Astrocyte of the cerebellum (primary cell): ENCODE measurements around the gene CEBPB.
"Not testable (repeated sequence)": the region's sequence is repeated elsewhere in the genome, so short reads cannot be mapped to it uniquely, and the experiment has no call there.

ENCODE experiments used
- DNase-seq: peaks from one replicate; pipeline ENCODE4 v3.0.0-alpha.2; 2011; ENCODE audit warnings: low read depth
- H3K4me3 ChIP-seq: 2 replicates; pipeline ENCODE4 v1.5.1; 2011; ENCODE audit warnings: mild to moderate bottlenecking, low read depth, low read length, moderate library complexity
- CTCF ChIP-seq: IDR thresholded peaks from 2 replicates; pipeline ENCODE4 v1.5.1; 2012; ENCODE audit warnings: low read length, low read depth, moderate library complexity, mild to moderate bottlenecking; ENCODE audit errors: missing control alignments
- in situ Hi-C: cut with HindIII; loops from 2 replicates; pipeline ENCODE4 v1.10.0; 2017; ENCODE audit warnings: low sequenced_read_pairs

Gene CEBPB

DNA sequence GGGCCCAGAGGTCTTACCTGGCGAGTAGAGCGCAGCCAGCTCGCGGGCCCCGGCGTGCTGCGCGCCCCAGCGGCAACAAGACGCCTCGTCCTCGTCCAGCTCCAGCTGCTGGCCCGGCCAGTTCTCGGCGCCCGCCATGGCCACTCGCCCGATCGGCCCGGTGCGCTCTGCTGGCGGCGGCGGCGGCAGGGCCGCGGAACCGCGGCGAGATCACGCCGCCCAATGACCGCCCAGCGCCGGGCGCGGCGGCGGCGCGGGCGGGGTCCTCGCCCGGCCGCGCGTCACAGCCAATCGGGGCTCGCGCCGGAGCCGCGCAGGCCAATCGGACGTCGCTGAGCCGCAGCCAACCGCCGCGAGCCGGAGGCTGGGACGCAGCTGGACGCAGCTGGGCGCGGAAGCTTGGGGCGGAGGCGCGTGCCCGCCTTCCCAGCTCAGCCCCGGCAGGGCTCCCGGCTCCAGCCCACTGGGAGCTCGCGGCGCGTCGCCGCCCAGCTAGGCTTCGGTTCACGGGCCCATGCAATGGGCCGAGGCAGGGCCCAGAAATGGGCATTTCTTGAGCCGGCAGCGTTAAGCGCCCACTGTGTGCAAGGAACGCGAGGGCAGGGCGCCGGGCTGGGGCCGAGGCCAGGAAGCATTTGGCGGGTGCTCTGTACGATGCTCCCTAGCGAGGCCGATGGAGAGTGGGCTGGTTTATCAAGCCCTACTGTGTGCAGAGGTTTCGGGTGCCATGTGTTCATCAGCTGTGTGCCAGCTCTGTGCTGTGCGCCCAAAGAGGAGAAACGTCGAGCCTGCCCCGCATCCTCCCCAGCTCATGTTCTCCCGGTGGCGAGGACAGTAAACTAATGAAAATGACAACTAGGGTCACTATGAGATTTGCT lies 36.9 kb upstream of the CEBPB start, which contains the start of gene PEDS1:
Gene PEDS1, minus strand, starts transcription at position 224 of the 878 bp plus-strand sequence. Its CDS starts 86 bp downstream, at position 138.
- in situ Hi-C loops, result no loop called here
- peak within 1 kb of the TSS; percentile 96 for H3K4me3 ChIP-seq
- no peak for TF ChIP-seq CTCF
- DNase-seq, result peak; percentile 73

- in situ Hi-C loops, H3K4me3 ChIP-seq, DNase-seq: not testable (repeated sequence)
Measured at GRCh38 chr20:50161494-50161893, 29.1 kb upstream of the CEBPB start.

DNA sequence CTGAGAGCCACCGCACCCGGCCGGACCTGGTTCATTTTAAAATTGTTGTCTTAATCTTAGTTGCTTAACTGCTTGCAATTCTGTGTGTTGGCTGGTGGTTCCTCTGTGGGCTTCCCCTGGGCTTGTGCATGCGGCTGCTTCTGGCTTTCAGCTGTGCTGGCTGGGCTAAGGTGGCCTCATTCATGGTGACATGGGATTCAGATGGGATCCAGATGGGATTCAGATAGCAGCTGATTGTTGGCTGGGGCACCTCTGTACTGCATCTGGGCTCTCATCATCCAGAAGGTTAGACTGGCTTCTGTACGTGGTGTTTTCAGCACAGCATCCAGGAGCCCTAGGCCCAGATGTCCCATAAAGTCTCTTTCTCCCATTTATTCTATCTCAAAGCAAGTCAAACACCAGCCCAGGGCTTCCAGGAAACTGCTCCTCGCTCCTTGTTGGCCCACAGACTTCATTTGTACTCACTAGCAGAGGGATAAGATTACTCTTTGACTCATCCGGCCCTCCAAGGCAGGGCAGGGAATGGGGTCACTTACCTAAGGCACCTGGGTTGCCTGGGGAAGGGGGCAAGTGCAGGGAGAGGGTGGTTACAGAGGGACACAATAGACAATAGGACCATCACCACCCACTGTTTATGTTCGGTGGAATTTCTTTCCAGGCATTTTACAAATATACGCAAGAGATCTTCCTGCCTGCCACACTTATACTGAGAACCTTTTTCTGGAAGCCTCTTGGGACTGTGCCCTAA lies 26.9 kb upstream of the CEBPB start:
- no peak overlapping the region for H3K4me3 ChIP-seq
- DNase-seq, result no peak
- in situ Hi-C loops, result no loop called here
- no peak for TF ChIP-seq CTCF

DNA sequence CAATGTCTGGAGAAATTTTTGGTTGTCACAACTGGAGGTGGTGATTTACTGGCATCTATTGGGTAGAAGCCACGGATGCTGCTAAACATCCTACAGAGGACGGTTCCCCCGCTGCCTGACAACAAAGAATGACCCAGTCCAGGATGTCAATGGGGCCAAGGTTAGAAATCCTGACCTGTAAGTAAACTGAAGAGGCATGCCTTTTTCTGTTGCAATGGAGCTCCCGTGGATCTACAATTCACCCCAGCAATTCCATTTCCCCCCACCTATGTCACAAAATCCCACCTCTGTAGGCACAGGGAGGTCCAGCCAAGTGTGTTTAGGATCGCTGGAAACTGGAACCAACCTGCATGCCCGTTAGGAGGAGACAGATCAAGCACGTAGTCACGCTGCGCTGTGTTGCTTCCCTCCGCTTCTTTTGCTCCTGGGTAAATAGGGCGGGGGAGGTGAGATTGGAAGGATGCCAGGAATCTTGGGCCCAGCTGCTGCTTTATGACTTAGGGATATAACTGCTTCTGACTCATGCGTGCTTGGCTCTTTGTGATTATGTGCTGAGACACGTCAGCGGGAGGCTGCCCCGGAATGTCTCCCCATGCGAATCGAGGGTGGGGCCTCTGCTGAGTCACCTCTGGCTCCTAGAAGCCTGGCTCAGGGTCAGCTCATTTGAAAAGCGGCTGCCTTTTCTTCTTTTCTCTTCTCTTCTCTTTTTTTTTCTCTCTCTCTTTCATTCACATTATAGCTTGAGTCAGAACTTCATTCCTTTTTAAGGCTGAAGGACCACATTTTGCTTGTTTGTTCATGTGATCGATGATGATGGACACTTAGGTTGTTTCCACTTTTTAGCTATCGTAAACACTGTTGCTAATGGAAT lies 24.7 kb upstream of the CEBPB start:
- DNase-seq, result peak; percentile 100
- in situ Hi-C loops, result no loop called here
- no peak for TF ChIP-seq CTCF
- peak overlapping the region; percentile 33 for H3K4me3 ChIP-seq

- no peak for DNase-seq
- TF ChIP-seq CTCF, result peak; percentile 96
- in situ Hi-C loops, result no loop called here
- no peak overlapping the region for H3K4me3 ChIP-seq
Measured at GRCh38 chr20:50169329-50169823, 21.3 kb upstream of the CEBPB start.

GRCh38 chr20:50170549-50171220 lies 19.9 kb upstream of the CEBPB start:
- no peak for DNase-seq
- H3K4me3 ChIP-seq, result no peak overlapping the region
- no peak for TF ChIP-seq CTCF
- in situ Hi-C loops, result no loop called here
